Neutrophil (primary cell): ENCODE measurements around the gene SBF1.

Source experiments
- H3K27ac ChIP-seq: fragments of 200-600 bp; sonication (generic); 2 replicates; pipeline ENCODE4 v1.5.1; 2016; ENCODE audit warnings: mild to moderate bottlenecking, moderate library complexity
- H3K27me3 ChIP-seq: fragments of 200-600 bp; sonication (generic); 2 replicates; pipeline ENCODE4 v1.6.0; 2016; ENCODE audit warnings: mild to moderate bottlenecking
- H3K36me3 ChIP-seq: fragments of 200-600 bp; sonication (generic); 2 replicates; pipeline ENCODE4 v1.5.1; 2017
- H3K4me1 ChIP-seq, 2 experiments: fragments of 200-600 bp in 1 of 2; sonication (generic) in 1 of 2; 1 replicate in 1 of 2; 2 replicates in 1 of 2; pipeline versions ENCODE4 v1.5.1 to v1.6.1; 2013 to 2016; ENCODE audit warnings: low read depth in 1 of 2, low read length in 1 of 2, mild to moderate bottlenecking in 1 of 2, moderate library complexity in 1 of 2; ENCODE audit not compliant: control insufficient read depth in 1 of 2, insufficient read depth in 1 of 2
- H3K4me3 ChIP-seq, 2 experiments: fragments of 200-600 bp in 1 of 2; sonication (generic) in 1 of 2; 1 replicate in 1 of 2; 2 replicates in 1 of 2; pipeline ENCODE4 v1.5.1; 2013 to 2016; ENCODE audit warnings: low read depth in 1 of 2, low read length in 1 of 2, mild to moderate bottlenecking in 1 of 2, moderate library complexity in 1 of 2
- H3K9me3 ChIP-seq: fragments of 200-600 bp; sonication (generic); 2 replicates; pipeline ENCODE4 v1.5.1; 2016
- CTCF ChIP-seq: fragments of 200-600 bp; sonication (generic); IDR thresholded peaks from 2 replicates; pipeline ENCODE4 v1.5.1; 2016; ENCODE audit warnings: antibody characterized with exemption

Gene SBF1

GRCh38 chr22:50464451-50464850, 10.4 kb downstream of the SBF1 start:
- Histone ChIP-seq H3K27me3 (no peaks in the 10 kb centered on the region), H3K36me3 (peaks cover 90% of the 10 kb centered on the region), H3K27ac (no peak overlapping the region), H3K9me3 (no peaks in the 10 kb centered on the region), H3K4me1 (peaks cover 0 to under 1% of the 10 kb centered on the region in 2 experiments), H3K4me3 (no peak overlapping the region)
- no peak for TF ChIP-seq CTCF

GRCh38 chr22:50463188-50463900, 11.5 kb downstream of the SBF1 start:
- no peak overlapping the region for H3K4me3 ChIP-seq
- peaks cover 100% of the 10 kb centered on the region for H3K36me3 ChIP-seq
- no peaks in the 10 kb centered on the region for H3K27me3 ChIP-seq
- no peaks in the 10 kb centered on the region for H3K9me3 ChIP-seq
- no peak for TF ChIP-seq CTCF
- no peak overlapping the region for H3K27ac ChIP-seq
- no peaks in the 10 kb centered on the region for H3K4me1 ChIP-seq

- H3K36me3 ChIP-seq, result peaks cover 100% of the 10 kb centered on the region
These were observed 12.8 kb downstream of the SBF1 start for GRCh38 chr22:50461979-50462540.

GRCh38 chr22:50461536-50461935, 13.3 kb downstream of the SBF1 start:
- Histone ChIP-seq H3K9me3 (no peaks in the 10 kb centered on the region), H3K27ac (no peak overlapping the region), H3K4me1 (no peaks in the 10 kb centered on the region), H3K27me3 (no peaks in the 10 kb centered on the region), H3K36me3 (peaks cover 100% of the 10 kb centered on the region), H3K4me3 (no peak overlapping the region)
- no peak for TF ChIP-seq CTCF

More at GRCh38 chr22:50461979-50462540, 12.8 kb downstream of the SBF1 start:
- no peak overlapping the region for H3K27ac ChIP-seq
- no peaks in the 10 kb centered on the region for H3K4me1 ChIP-seq
- H3K27me3 ChIP-seq, result no peaks in the 10 kb centered on the region
- TF ChIP-seq CTCF, result no peak
- H3K9me3 ChIP-seq, result no peaks in the 10 kb centered on the region
- no peak overlapping the region for H3K4me3 ChIP-seq

DNA sequence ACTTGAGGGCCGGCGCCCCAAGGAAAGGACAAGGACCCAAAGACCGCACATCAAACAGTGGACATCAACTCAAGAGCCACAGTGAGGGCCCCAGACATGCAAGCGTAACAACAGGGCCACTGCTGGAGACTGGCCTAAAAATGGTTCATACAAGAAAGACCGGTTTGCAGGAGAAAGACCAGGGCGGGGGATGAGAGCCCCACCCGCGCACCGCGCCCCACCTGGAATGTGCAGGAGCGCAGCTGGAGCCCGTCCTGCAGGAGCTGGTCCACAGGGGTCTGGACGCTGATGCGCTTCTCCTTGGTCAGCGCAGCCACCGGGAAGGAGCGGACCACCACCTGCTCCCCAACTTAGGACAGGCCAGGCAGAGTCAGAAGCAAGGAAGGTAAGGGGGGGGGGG, 13.9 kb downstream of the SBF1 start:
- no peak for TF ChIP-seq CTCF
- Histone ChIP-seq H3K36me3 (peaks cover 100% of the 10 kb centered on the region), H3K9me3 (no peaks in the 10 kb centered on the region), H3K4me3 (no peak overlapping the region), H3K27me3 (no peaks in the 10 kb centered on the region), H3K4me1 (no peaks in the 10 kb centered on the region), H3K27ac (no peak overlapping the region)
